GM12865 (cell line): ENCODE data around the gene BTBD9.
A peak's percentile ranks its signal among the peaks of the same experiment; 100 is the strongest.
"Not testable (repeated sequence)": the region's sequence is repeated elsewhere in the genome, so short reads cannot be mapped to it uniquely, and the experiment has no call there.

Experiments used
- DNase-seq: peaks from one replicate; pipeline ENCODE4 v3.0.0; 2010; ENCODE audit warnings: low read depth
- H3K4me3 ChIP-seq: 2 replicates; pipeline ENCODE4 v1.5.1; 2011; ENCODE audit warnings: mild to moderate bottlenecking, low read depth, low read length, control low read depth
- TF ChIP-seq, protein P1 (sequence below): IDR thresholded peaks from 2 replicates; pipeline ENCODE4 v1.5.1; 2011; ENCODE audit warnings: low read length, control low read depth, low read depth, inconsistent platforms; ENCODE audit not compliant: insufficient read depth; ENCODE audit errors: missing control alignments

The BTBD9 gene

GRCh38 chr6:38133932-38134703 is 505.6 kb downstream of the BTBD9 start:
- TF ChIP-seq, protein P1, sequence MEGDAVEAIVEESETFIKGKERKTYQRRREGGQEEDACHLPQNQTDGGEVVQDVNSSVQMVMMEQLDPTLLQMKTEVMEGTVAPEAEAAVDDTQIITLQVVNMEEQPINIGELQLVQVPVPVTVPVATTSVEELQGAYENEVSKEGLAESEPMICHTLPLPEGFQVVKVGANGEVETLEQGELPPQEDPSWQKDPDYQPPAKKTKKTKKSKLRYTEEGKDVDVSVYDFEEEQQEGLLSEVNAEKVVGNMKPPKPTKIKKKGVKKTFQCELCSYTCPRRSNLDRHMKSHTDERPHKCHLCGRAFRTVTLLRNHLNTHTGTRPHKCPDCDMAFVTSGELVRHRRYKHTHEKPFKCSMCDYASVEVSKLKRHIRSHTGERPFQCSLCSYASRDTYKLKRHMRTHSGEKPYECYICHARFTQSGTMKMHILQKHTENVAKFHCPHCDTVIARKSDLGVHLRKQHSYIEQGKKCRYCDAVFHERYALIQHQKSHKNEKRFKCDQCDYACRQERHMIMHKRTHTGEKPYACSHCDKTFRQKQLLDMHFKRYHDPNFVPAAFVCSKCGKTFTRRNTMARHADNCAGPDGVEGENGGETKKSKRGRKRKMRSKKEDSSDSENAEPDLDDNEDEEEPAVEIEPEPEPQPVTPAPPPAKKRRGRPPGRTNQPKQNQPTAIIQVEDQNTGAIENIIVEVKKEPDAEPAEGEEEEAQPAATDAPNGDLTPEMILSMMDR = no peak
- no peak for DNase-seq
- H3K4me3 ChIP-seq = no peak overlapping the region

GRCh38 chr6:38131527-38131965 is 508.2 kb downstream of the BTBD9 start:
- DNase-seq = peak; percentile 39
- TF ChIP-seq, protein P1 = no peak
- no peak overlapping the region for H3K4me3 ChIP-seq

DNA sequence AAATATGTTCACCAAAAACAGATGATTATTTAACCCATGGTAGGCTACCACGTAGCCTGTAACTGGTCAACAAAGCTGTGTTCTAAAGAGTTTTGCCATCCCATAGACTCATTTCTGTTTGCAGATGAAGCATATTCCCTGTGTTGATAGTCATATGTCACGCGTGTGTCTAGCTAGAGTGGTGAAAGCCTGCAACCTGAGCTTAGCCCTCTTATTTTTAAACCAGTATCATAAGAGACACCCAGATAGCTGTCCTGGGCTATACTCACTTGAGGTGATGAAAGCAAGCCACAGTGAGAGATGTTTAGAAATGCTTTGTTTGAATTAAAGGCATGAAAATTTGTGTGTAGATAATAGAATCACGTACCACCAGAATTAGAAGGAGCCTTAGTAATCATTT is 512.4 kb downstream of the BTBD9 start:
- TF ChIP-seq, protein P1 = no peak
- DNase-seq = no peak

GRCh38 chr6:38124224-38124926 is 515.4 kb downstream of the BTBD9 start:
- not testable (repeated sequence) for H3K4me3 ChIP-seq, DNase-seq

More for the DNA sequence above, 512.4 kb downstream of the BTBD9 start:
- no peak overlapping the region for H3K4me3 ChIP-seq

GRCh38 chr6:38119516-38119915 is 520.2 kb downstream of the BTBD9 start:
- DNase-seq = no peak
- TF ChIP-seq, protein P1 = no peak
- no peak overlapping the region for H3K4me3 ChIP-seq

DNA sequence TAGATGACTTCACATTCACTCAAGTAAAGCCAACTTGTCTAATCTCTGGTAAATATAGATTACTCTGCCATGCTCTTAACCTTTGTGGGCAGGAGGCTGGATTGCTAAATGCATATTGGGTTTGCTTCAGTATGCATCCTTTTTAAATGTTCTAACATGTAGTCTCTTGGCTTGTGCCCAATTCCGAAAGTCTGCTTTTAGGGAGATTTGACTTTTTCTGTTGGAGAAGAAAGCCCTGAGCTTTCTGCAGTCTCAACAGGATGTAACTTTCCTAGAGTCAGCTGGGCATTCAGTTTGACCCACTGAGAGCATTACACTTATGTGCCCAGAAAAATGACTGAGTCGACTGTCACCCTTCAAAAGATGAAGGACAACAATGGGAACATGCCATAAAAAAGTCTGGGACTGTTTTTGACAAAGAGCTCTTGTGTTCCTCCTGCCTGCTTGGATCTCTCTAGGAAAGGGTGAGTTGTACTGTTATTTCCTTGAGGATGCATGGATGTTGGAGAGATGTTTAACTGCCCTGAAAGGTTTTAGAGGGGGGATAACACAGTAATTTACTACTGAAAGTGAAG is 520.9 kb downstream of the BTBD9 start:
- TF ChIP-seq, protein P1 = no peak
- no peak for DNase-seq
- no peak overlapping the region for H3K4me3 ChIP-seq
